ENCODE data around the gene MYO3B.

Gene MYO3B, protein sequence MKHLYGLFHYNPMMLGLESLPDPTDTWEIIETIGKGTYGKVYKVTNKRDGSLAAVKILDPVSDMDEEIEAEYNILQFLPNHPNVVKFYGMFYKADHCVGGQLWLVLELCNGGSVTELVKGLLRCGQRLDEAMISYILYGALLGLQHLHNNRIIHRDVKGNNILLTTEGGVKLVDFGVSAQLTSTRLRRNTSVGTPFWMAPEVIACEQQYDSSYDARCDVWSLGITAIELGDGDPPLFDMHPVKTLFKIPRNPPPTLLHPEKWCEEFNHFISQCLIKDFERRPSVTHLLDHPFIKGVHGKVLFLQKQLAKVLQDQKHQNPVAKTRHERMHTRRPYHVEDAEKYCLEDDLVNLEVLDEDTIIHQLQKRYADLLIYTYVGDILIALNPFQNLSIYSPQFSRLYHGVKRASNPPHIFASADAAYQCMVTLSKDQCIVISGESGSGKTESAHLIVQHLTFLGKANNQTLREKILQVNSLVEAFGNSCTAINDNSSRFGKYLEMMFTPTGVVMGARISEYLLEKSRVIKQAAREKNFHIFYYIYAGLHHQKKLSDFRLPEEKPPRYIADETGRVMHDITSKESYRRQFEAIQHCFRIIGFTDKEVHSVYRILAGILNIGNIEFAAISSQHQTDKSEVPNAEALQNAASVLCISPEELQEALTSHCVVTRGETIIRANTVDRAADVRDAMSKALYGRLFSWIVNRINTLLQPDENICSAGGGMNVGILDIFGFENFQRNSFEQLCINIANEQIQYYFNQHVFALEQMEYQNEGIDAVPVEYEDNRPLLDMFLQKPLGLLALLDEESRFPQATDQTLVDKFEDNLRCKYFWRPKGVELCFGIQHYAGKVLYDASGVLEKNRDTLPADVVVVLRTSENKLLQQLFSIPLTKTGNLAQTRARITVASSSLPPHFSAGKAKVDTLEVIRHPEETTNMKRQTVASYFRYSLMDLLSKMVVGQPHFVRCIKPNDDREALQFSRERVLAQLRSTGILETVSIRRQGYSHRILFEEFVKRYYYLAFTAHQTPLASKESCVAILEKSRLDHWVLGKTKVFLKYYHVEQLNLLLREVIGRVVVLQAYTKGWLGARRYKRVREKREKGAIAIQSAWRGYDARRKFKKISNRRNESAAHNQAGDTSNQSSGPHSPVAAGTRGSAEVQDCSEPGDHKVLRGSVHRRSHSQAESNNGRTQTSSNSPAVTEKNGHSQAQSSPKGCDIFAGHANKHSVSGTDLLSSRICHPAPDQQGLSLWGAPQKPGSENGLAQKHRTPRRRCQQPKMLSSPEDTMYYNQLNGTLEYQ (N-terminal part only)

GRCh38 chr2:170177950-170178781, at the start of gene MYO3B:
TSS of gene MYO3B (plus strand) at chr2:170178147. CDS start at chr2:170178288, 141 bp downstream.
- peak; percentile 65 for DNase-seq

GRCh38 chr2:170139276-170139967, 38.5 kb upstream of the MYO3B start:
- no peak for DNase-seq

GRCh38 chr2:170140561-170140960, 37.4 kb upstream of the MYO3B start:
- no peak for DNase-seq

DNA sequence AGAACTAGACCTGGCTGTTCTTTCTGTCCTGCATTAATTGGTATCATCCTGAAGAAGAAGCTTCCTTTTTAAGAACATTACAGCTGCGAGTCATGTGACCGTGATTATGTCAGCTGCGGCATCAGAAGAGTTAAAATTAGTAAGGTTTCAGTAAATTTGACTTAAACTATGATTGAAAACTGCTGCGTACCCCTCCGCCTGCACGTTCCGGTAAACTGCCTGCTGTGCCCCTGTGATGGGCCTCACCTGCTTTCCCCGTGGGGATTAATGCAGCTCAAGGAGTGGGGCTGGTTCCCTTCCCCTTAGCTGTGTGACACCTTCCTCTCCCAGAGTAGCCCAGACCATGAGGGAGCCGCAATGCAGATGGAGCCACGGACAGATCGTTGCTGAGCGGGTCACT, 36.1 kb upstream of the MYO3B start:
- DNase-seq = no peak

DNA sequence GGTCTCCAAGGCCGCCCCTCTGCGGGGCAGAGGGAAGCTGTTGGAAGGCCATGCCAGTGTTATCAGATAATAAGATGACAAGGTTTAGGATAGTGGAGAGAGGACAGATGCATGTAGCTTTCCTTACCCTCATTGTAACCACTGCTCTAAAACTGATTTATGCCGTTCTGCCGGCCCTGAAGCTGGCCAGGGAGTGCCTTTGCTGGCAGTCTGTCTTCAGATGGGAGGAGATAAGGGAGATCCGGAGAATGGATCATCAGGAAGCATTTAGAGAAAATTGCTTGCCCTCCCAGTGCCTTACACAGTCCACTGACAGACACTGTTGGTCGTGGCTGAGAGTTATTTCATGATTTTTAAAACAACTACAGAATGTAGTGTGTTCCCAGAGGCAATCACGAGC, 35.4 kb upstream of the MYO3B start:
- no peak for DNase-seq

- no peak for DNase-seq
These were observed 34.8 kb upstream of the MYO3B start for GRCh38 chr2:170143045-170143717.

- no peak for DNase-seq
These were observed 33.2 kb upstream of the MYO3B start for GRCh38 chr2:170144761-170145160.

DNA sequence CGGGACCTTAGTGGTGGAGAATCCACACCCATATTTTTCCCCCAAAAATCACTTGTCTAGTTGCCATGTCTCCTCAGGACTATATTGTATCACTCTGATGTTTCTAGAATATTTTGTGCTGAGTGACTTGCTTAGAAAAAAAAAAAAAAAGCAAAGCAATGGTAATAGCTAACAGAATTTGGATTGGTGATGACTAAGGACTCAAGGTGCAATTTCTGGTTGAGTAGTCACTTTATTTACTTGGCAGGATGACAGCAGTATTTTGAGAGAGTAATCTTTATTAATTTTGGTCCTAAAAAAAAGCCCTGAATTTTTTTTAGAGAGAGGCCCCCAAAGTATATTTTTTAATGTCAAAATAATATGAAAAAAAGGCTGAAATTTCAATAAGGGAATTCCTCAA, 32.8 kb upstream of the MYO3B start:
- DNase-seq = no peak

DNA sequence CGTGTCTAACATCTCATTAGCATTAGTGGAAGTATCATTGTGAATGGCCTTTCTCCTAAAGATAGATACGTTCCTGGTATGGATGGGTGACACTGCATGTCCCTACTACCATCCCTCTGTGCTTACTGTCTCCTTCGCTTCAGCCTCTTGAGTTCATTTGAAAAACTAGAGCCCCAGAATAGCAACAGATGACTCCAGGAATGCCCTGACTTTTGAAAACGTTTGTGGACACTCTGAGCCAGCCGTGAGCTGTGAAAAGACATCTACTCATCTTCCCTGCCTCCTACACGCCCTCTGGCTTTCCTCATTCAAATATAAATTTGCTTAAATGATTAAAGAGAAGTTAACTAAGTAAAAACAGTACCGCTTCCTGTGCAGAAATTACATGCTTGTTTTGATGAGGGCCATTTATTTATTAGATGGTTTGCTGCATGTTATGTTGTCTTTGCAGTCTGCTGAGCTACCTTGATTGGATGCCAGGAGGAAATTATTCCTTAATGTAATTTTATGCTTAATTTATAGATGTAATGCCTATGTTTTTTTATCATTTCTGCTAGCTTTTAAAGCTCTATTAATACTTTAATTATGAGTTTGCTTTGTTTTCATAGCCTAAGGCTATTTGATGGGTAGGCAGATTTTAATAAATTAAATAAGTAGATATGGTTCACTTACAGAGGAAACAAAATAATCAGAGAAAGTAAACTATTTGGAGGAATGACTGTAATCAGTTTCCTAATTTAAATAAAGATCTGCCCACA, 32.1 kb upstream of the MYO3B start:
- no peak for DNase-seq

DNA sequence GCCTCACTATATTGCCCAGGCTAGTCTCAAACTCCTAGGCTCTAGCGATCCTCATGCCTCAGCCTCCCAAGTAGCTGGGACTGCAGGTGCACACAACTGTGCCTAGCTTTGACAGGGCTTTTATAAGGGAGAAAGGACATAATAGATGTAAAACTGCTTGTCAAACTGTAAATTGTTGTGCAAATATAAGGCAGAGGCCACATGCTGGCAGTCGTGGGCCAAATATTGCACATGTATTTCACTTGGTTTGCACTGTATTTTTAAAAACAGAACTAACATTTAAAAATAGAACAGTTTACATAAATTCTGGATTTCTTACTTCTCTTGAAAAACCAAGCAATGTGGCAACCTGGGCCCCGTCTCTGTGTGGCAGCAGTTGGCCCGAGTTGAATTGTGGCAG, 31.2 kb upstream of the MYO3B start:
- no peak for DNase-seq

- DNase-seq = no peak
These were observed 30.4 kb upstream of the MYO3B start for GRCh38 chr2:170147576-170147975.

GRCh38 chr2:170148161-170148560, 29.8 kb upstream of the MYO3B start:
- DNase-seq = no peak

- DNase-seq = no peak
These were observed 25.5 kb upstream of the MYO3B start for GRCh38 chr2:170152421-170152820.

DNA sequence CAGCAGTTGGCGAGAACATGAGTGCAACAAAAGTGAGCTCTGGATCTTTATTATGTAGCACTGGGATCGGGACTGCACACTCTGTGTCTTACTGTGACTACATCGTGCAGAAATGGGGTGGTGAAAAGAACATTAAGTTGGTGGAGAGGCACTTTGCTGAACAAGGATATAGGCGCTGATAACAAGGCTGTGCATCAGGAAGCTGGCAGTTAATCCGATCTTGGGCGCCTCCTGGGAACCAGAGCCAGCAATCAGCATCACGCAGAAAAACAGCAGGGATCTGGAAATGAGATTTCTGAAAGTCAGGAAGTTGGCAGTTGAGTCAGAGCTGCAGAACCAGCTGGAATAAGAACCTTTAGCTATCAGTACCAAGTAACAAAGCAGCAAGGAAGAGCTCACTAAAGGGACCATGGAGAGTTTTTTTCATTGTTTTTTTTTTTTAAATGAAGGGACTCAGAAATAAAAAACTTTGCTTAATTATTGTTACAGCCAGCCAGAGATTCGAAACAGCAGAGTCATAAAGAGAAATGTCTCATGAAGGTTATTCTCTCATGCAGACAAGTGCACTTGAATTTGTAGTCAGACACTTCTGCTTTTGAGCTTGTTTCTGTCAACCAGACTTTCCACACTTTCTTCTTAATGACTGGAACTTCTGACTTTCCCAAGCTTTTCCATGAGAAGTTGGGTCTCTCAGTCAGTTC, 22.8 kb upstream of the MYO3B start:
- DNase-seq = peak; percentile 54

GRCh38 chr2:170155723-170156253, 22.2 kb upstream of the MYO3B start:
- peak; percentile 40 for DNase-seq

- DNase-seq = no peak
These were observed 21.4 kb upstream of the MYO3B start for GRCh38 chr2:170156592-170156991.

- DNase-seq = peak; percentile 72
These were observed 20.8 kb upstream of the MYO3B start for GRCh38 chr2:170157025-170157684.

GRCh38 chr2:170159060-170159459, 18.9 kb upstream of the MYO3B start:
- DNase-seq = peak; percentile 10
